ENCODE measurements around the gene RNF11.
"Not testable (repeated sequence)": the region's sequence is repeated elsewhere in the genome, so short reads cannot be mapped to it uniquely, and the experiment has no call there.

The RNF11 gene

GRCh38 chr1:51235673-51236530 is at the start of gene RNF11:
TSS of gene RNF11 (plus strand) at chr1:51236273. CDS start at chr1:51236757, 484 bp downstream.
- DNase-seq, result peak; percentile 75

- DNase-seq, result no peak
Observed at GRCh38 chr1:51188230-51188629, 47.8 kb upstream of the RNF11 start.

GRCh38 chr1:51189421-51190073 is 46.5 kb upstream of the RNF11 start:
- DNase-seq, result peak; percentile 67

- no peak for DNase-seq
Observed at GRCh38 chr1:51190961-51191360, 45.1 kb upstream of the RNF11 start.

- DNase-seq, result peak; percentile 44
Observed at GRCh38 chr1:51192213-51192843, 43.7 kb upstream of the RNF11 start.

GRCh38 chr1:51193564-51193963 is 42.5 kb upstream of the RNF11 start:
- DNase-seq, result no peak

GRCh38 chr1:51203121-51203873 is 32.8 kb upstream of the RNF11 start:
- DNase-seq, result no peak

GRCh38 chr1:51203874-51204245 is 32.2 kb upstream of the RNF11 start:
- no peak for DNase-seq

- DNase-seq, result no peak
Observed at GRCh38 chr1:51210055-51210454, 26.0 kb upstream of the RNF11 start.

GRCh38 chr1:51210676-51211075 is 25.4 kb upstream of the RNF11 start:
- no peak for DNase-seq

- DNase-seq, result no peak
Observed at GRCh38 chr1:51214615-51215131, 21.4 kb upstream of the RNF11 start.

GRCh38 chr1:51215169-51215568 is 20.9 kb upstream of the RNF11 start:
- no peak for DNase-seq

GRCh38 chr1:51216631-51217030 is 19.4 kb upstream of the RNF11 start:
- DNase-seq, result no peak

- DNase-seq, result no peak
Observed at GRCh38 chr1:51217101-51217500, 19.0 kb upstream of the RNF11 start.

- no peak for DNase-seq
Observed at GRCh38 chr1:51218570-51218969, 17.5 kb upstream of the RNF11 start.

- DNase-seq, result no peak
Observed at GRCh38 chr1:51219022-51219421, 17.1 kb upstream of the RNF11 start.

GRCh38 chr1:51221529-51221928 is 14.5 kb upstream of the RNF11 start:
- not testable (repeated sequence) for DNase-seq

- no peak for DNase-seq
Observed at GRCh38 chr1:51222136-51222787, 13.8 kb upstream of the RNF11 start.

GRCh38 chr1:51222809-51223208 is 13.3 kb upstream of the RNF11 start:
- DNase-seq, result no peak

- DNase-seq, result no peak
Observed at GRCh38 chr1:51224255-51224654, 11.8 kb upstream of the RNF11 start.

GRCh38 chr1:51227231-51227960 is 8.7 kb upstream of the RNF11 start:
- DNase-seq, result not testable (repeated sequence)

- DNase-seq, result not testable (repeated sequence)
Observed at GRCh38 chr1:51228471-51228870, 7.6 kb upstream of the RNF11 start.
